G401 (cell line): Measurements from ENCODE around the gene SPEF2. TPM values are rescaled to one million over a fixed set of nuclear protein-coding genes. Genes with fewer than 3 reads are reported as not detected.

Source experiments
- DNase-seq: peaks from one replicate; pipeline ENCODE4 v3.0.0-alpha.2; 2015; ENCODE audit warnings: low spot score
- in situ Hi-C: cut with HindIII; loops from 2 replicates; pipeline ENCODE4 v1.10.0; 2016; ENCODE audit warnings: low sequenced_read_pairs, mixed read lengths
- total RNA-seq: library from RNA; depleted of rRNA; stranded (reverse); fragments of >200 nt; shearing (Covaris generic); gene quantifications from 2 replicates; pipeline ENCODE4 v1.2.3, GENCODE V29; 2014

SPEF2 gene
- total RNA-seq, 1 experiment from 2014 or later: 4.9 TPM

GRCh38 chr5:35804201-35804653 is 186.6 kb downstream of the SPEF2 start:
- DNase-seq: no peak
- in situ Hi-C loops: no loop called here

- in situ Hi-C loops: no loop called here
- no peak for DNase-seq
Observed at GRCh38 chr5:35804841-35805240, 187.2 kb downstream of the SPEF2 start.

- in situ Hi-C loops: no loop called here
Observed at GRCh38 chr5:35810601-35811000, 192.9 kb downstream of the SPEF2 start.

GRCh38 chr5:35811108-35811741 is 193.6 kb downstream of the SPEF2 start:
- DNase-seq: no peak
- in situ Hi-C loops: no loop called here

More at GRCh38 chr5:35810601-35811000, 192.9 kb downstream of the SPEF2 start:
- DNase-seq: no peak

- in situ Hi-C loops: no loop called here
- DNase-seq: no peak
Observed at GRCh38 chr5:35813521-35813920, 195.9 kb downstream of the SPEF2 start.

DNA sequence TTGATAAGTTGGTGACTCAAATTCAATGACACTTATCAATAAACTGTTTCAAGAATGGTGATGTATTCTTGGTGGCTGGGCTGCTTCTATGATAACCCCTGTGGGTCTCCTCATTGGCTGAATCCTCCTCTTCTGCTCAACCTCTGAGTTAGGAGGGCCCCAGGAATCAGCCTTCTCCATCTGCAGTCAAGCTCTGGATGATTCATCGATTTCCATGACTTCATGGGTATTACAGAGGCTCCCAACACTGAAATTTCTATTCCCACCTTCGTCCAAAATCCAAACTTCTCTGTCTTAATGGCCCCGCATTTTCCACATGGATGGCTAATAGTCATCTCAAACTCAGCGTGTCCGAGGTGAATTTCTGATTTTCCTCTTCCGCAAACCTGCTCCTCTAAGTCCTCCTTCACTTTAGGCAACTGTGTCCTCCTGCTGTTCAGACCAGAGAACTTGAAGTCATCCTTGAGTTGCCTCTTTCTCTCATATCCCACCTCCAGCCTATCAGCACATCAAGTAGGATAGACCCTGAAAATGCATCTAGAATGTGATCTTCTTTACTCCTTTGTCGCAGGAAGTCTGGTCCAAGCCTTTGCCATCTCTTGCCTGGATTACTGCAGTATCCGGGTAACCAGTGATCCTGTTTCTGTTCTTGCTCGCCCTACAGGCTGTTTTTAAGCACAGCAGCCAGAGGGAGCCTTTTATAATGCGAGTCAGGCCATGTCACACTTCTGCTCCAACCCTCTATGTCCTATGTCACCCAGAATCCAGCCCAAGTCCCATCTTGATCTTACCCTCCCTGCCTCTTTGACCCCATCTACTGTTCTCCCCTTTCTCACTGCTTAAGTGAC is 197.7 kb downstream of the SPEF2 start:
- DNase-seq: no peak
- in situ Hi-C loops: no loop called here

DNA sequence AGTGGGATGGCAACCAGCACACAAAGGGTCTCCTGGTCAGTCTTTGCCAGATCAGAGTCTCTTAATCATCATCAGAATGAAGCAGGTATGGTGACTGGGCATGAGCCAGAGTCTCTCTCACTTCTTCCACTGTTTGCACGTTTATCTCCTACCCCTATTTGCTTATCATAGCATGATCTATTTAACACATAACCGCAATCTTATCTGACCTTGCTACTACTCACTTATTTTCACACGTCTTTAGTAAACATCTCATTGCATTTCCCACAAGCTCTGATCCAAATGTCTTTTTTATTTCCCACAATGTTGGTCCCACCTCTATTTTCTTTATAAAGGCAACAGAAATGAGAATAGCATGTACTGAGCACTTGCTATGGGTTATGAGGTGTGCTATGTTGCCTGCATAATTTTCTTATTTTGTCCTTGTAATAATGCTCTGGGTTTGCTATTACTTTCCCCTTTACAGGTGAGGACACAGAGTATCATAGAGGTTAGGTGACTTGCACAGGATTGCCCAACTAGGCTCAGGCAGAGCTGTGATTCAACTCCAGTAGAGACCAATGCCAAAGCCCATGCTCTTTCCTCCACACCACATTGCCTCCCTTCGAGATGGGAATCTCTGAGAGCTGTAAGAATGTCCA is 199.3 kb downstream of the SPEF2 start:
- in situ Hi-C loops: no loop called here
- DNase-seq: no peak

DNA sequence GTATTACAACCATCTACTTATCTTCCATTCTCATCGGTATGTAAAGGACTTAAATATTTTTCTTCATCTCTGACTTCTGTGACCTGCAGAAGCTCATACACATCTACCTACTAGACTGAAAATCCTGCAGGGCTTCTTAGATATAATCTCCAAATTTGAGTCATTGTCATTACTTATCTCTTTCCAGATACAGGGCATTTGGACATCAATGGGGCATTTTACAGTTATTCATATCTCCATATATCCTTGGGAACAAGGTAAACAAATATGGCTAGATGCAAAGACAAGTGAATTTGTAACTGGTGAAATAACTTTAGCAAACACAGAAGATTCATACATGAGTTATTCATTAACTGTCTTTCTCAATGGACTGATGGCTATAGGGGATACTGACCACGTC is 201.4 kb downstream of the SPEF2 start:
- DNase-seq: no peak
- in situ Hi-C loops: no loop called here

DNA sequence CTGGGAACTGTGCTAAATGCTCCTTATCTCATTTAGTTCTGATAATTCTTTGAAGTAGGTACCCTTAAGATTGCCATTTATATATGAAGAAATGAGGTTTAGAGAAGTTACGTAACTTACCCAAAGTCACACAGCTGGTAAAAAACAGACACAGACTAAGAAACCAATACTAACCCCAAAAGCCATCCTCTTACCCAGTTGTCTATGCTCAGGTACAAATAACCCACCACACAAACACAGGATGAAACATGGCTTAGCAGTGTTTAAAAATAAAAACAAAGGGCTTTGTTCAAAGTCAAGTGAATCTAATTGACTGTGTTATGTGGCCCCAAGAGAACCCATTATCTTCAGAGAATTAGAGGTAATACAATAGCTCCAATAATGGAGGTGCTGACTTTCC is 202.0 kb downstream of the SPEF2 start:
- in situ Hi-C loops: no loop called here
- no peak for DNase-seq

GRCh38 chr5:35820735-35821134 is 203.1 kb downstream of the SPEF2 start:
- DNase-seq: no peak
- in situ Hi-C loops: no loop called here

GRCh38 chr5:35821513-35821912 is 203.8 kb downstream of the SPEF2 start:
- DNase-seq: no peak
- in situ Hi-C loops: no loop called here

- in situ Hi-C loops: no loop called here
- no peak for DNase-seq
Observed at GRCh38 chr5:35822511-35822910, 204.8 kb downstream of the SPEF2 start.

GRCh38 chr5:35823347-35824098 is 205.9 kb downstream of the SPEF2 start:
- no peak for DNase-seq
- in situ Hi-C loops: no loop called here

GRCh38 chr5:35826056-35826455 is 208.4 kb downstream of the SPEF2 start:
- no peak for DNase-seq

GRCh38 chr5:35826554-35826953 is 208.9 kb downstream of the SPEF2 start:
- no peak for DNase-seq
- in situ Hi-C loops: no loop called here

More at GRCh38 chr5:35826056-35826455, 208.4 kb downstream of the SPEF2 start:
- in situ Hi-C loops: no loop called here

DNA sequence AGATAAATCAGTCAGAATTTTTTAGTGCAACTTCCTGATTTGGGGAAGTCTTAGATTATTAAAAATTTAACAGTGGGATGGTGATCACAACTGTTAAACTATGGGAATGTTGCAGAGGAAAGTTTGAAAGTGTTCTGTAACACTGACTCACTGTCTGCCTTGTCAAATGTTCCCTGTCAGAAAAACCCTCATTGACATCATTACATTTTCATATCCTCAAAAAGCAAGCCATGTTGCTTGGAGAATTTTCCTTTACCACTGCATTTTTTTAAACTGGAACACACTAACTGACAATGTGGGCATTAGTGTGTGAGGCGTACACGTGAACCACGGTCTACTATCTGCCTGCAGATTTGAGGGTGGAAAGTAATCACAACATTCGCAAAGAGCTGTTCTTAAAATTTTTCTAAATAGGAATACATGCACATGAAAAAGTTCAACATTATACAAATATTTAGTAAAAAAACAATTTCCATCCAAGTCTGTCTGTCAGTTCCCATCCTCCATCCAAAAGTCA is 210.5 kb downstream of the SPEF2 start:
- DNase-seq: no peak
- in situ Hi-C loops: no loop called here

DNA sequence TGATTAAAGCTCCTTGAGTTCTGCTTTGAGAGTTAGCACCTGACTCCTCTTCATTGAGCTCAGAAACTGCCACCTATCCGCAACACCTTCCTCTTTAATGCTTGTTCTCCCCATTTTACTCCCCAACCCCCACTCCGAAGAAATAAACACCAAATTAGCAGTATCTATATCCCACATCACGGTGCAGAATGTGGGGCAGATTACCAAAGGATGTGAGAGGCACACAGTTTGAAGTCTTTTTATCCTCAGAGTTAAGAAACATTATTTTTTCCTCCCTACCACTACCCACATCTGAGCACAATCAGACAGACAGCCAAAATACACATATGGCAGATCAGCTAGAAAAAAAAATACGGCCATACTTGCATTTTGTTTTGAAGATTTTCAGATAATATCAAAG is 212.9 kb downstream of the SPEF2 start:
- in situ Hi-C loops: no loop called here
- DNase-seq: no peak

GRCh38 chr5:35832762-35833161 is 215.1 kb downstream of the SPEF2 start:
- DNase-seq: no peak
- in situ Hi-C loops: no loop called here

GRCh38 chr5:35833224-35833623 is 215.6 kb downstream of the SPEF2 start:
- DNase-seq: no peak
- in situ Hi-C loops: no loop called here
